AG08396 (cell line): ENCODE results near the gene STRA6.

Source experiments
- DNase-seq: peaks from one replicate; pipeline ENCODE4 v3.0.0; 2012; ENCODE audit warnings: low spot score, mixed read lengths

The STRA6 gene, protein sequence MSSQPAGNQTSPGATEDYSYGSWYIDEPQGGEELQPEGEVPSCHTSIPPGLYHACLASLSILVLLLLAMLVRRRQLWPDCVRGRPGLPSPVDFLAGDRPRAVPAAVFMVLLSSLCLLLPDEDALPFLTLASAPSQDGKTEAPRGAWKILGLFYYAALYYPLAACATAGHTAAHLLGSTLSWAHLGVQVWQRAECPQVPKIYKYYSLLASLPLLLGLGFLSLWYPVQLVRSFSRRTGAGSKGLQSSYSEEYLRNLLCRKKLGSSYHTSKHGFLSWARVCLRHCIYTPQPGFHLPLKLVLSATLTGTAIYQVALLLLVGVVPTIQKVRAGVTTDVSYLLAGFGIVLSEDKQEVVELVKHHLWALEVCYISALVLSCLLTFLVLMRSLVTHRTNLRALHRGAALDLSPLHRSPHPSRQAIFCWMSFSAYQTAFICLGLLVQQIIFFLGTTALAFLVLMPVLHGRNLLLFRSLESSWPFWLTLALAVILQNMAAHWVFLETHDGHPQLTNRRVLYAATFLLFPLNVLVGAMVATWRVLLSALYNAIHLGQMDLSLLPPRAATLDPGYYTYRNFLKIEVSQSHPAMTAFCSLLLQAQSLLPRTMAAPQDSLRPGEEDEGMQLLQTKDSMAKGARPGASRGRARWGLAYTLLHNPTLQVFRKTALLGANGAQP

DNA sequence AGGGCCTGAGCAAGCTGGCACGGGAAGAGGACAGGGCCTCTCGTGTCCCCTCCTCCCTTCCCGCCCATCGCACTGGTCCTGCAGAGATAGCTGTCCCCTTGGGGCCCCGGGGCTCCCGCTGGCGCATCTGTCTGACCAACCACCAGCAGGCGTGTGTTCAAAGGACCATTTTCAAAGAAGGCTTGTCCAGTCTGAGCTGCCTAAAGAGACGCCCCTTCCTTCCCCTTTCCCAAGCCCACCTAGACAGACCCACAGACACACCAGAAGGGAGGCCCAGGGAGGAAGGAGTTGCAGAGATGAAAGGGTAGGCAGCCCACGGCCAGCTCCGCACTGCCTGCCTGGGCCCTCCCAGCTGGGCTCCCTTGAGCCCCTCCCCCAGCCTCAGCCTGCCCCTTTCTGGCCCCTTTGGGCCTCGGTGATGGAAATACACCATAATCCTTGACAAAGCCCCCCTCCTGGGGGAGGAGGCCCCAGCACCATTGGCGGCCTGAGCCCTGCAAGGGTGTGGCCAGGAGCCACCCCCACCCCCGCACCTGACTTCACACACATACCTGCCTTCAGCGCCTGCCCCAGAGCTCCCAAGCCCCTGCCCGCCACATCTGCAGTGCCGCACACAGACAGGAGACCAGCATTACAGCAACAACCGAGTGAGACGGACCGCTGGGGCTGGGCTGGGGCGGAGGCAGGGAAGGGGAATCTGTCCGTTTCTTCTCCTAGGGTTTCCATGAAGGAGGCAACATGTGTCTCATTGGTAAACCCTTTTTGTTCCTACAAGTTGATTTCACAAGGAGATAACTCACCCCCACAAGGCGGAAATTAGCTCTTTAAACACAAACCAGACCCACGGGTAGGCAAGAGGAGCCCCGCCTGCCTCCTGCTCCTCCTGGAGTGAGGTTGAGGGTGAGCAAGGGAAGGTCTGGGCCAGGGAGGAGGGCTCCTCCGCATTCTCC, at the start of gene STRA6:
Gene STRA6, minus strand, starts transcription at position 336 of the 950 bp plus-strand sequence. CDS start 520 bp downstream, outside the sequence.
- DNase-seq: no peak

DNA sequence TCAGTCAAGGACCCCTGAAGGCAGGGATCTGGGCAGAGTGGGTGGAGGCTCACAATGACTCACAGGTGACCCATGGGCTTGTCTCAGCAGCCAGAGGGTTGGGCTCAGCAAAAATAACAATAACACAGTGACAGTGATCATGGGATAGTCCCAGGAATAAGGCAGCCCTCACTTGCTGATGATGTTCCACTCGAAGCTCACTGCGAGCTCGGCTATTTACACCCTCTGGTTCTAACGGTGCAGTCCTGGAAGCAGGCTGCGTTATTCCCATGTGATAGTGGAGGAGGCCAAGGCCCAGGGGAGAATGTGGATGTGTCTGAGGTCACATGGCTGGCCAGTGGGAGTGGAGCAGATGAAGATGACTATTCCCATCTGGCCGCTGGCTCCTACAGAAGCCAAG, 49.7 kb upstream of the STRA6 start:
- DNase-seq: no peak

DNA sequence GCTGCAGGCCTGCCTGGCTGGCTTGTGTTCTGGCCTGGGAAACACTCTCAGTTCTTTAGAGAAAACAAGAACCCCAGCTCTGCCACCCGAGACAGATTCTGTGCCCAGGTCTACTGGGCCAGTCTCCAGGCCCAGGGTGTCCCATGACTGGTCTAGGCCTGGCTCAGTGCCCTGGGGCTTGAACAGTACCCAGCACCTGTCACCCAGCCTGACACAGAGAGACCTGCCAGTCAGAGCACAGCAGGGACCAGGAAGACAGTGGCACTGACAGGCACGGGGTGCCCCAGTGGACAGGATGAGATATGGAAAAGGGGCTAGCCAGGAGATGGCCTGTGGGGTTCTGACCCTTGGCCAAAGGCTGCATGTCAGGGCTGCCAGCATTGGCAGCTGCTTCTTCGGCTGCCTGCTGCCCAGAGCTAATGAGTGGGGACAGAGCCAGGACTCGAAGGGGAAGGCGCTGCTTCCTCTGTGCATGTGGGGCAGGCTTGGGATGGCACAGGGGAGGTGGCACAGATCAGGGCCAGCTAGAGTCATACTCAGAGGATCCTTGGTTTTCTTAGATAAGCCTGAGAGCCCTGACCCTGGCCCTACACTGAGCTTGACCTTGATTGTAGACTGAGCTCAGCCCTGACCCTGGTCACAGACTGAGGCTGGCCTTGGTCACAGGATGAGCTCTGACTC, 48.7 kb upstream of the STRA6 start:
- DNase-seq: no peak

DNA sequence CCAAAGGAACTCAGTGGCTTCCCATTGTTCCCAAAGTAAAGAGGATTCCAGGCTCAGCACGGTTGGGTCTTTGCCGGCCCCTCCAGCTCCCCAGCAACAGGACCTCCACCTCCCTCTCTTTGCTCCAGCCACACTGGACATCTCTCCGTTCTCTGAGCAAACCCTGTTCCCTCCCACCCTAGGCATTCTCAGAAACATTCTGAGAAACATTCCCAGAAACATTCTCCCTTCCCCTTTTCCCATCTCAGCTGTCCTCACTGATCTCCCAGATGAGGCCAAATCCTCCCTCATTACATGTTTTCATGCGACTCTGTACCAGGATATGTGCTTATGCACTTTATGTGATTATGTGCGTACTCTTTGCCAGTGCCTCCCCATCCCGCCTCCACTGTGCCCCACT, 47.7 kb upstream of the STRA6 start:
- no peak for DNase-seq

DNA sequence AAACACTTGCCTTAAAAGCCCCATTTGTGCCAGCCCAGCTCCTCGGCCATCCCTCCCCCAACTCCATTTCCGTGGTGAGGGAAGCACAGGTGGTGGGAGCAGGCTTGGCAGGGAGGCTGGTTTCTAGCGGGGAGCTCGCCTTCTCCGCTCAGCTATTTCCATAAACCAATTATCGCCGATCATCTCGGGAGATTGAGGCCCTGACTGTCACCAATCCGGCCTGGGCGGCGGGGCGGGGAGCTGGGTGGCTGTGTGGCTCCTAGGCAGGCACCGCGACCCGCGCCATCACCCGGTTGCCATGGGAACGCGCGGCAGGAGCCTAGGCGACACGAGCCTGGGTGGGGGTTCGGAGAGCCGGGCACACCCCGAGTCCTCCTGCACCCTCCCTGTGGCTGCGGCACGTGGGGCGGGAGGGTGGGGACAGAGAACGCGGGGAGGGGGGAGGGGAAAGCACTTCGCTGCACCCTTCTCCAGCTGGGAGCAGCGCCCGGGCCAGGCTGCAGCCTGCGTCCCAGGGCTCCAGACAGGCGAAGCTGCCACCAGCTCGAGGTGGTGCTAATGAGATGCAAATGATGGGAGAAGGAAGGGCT, 42.9 kb upstream of the STRA6 start:
- DNase-seq: no peak

DNA sequence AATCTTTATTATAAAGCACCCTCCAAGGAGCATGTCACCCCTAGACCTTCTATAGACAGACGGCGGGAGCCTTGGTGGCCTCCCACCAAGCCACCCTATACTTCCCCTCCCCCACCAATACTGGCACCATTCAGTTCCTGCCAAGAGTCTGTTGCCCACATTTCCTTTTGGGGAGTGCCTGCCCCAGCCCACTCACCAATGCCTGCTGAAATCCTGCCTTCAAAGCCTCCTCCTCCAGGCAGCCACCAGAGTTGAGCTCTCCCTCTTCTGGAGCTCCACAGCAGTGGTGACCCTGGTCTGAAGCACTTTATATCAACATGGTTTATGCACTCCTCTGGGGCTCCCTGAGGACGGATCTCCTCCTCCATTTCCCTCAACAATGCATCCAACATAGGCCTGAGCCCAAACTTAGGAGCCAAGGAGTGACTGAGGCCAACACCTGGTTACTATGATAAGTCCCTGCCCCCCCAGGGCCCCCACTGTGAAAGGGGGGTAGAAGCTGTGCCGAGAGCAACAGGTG, 42.3 kb upstream of the STRA6 start:
- DNase-seq: no peak

DNA sequence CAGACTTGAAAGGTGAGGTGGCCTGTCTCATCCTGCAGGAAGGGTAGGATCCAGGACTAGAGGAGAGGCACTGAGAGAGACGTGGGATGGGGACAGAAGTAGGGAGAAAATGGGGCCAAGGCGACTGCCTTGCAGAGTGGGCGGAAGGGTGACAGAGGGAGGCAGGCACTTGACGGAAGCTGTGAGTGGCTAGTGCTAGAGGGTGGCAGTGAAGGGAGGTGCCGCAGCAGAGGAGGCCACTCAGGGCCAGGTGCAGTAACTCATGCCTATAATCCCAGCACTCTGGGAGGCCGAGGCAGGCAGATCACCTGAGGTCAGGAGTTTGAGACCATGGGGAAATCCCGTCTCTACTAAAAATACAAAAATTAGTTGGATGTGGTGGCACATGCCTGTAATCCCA, 40.8 kb upstream of the STRA6 start:
- no peak for DNase-seq

DNA sequence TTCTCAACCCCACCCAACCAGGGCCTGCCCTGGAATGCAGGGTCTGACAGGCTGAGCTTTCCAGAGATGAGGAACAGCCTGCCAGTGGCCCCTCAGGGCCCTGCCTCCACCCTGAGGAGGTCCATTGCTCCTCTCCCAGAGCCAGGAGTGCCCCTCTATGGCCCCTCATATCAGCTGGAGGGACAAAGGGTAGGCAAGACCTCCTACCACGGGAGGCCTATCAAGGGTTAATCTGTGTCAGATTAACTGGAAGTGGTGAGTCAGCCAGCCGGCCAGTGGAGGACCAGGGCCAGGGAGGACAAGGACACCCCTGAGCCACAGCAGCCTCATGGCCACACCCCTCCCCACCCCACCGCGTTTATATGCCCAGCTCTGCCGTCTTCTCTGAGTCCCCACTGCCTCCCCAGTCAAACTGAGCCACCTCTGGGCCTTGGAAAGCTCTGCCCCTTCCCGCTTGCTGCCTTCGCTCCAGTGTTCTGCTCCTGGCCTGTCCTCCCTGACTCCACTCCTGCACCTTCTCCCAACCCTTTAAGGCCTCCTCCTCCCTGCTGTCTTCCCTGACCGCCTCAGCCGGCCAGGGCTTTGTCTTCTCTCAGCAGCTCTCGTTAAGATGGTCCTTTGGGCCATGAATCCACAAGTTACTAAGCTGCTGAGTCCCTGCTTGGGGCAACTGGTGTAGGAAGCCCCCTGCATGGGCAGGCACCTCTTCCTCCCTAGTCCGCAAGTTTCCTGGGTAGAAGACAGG, 40.0 kb upstream of the STRA6 start:
- peak; percentile 71 for DNase-seq

DNA sequence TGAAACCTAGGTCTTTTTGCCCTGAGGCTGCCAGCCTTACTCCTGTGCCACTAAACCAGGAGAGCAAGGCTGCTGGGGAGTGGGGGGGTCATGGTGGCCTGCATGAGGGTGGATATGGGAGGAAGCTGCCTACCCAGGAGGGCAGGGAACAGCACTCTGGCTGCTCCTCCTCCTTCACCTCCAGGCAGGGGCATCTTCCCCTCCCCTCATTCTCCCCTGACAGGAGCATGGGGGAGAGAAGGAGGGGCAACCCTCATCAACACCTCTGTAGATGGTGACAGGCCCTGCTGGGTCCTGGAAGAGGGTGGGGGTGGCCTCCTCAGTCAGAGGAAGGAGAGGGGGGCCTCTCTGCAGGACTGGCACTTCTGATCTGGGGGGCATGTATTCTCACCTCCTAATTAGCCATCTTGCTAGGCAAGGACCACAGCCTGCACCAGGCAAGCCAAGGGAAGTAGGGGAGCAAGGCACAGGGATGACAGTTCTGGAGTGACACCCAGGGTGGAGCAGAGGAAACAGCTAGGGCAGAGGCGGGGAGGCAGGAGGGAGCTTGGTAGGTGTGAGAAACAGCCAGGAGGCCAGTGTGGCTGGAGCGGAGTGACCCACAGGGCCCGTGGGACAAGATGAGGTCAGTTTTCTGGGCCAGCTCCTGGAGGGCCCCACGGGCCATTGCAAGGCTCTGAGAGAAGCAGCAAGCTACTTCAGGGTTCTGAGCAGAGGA, 38.5 kb upstream of the STRA6 start:
- no peak for DNase-seq

DNA sequence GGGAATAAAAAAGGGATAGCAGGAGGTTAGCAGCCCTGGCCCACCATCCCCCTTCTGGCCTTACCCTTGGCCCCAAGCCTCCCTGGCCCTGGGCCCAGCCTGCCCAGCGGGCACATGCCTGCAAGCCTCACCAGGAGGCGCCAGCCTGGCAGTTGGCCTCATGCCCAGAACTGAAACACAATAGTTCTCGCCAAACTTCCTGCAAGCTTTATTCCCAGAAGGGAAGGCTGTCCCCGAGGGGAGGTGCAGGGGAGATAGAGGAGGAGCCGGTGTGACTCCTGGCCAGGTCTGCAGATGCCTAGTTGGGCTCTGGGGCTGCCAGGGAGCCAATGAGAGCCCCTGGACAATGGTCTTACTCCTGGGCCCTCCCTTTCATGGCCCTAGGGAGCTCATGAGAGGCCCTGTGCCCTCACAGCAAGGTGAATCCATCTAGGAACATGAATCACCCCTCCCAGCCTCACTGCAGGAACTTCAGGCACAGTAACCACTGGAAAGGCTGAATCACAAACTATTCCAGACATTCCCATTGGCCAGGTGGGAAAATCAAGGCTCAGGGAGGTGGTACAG, 37.5 kb upstream of the STRA6 start:
- DNase-seq: peak; percentile 70

DNA sequence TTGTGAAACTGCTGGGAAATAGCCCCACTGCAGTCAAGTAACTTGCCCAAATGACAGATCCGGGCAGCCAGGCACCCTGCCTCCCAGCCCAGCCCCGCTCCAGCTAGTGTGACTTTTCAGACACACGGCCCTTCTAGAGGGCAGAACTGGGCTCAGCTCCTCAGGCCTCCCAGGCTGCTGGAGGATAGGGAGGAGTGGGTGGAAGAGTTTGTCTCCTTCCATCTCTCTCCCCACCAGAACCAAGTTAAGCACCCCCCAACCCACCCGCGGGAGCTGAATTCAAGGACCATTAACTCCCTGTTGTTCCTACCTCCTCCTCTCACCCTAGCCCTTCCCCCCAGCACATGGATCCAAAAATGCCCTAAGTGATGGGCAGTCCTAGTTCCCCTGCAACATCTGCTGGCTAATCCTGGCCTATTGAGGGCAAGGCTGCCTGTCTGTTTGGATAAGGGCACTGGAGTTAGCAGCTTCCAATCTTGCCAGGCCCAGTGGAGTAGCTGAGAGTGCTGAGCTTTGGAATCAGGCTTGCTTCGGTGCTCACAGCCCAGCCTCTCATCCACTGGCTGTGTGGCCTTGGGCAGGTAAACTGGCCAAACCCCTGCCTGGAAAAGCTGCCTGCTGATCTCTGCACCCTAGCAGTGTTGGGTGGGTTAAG, 36.6 kb upstream of the STRA6 start:
- no peak for DNase-seq

DNA sequence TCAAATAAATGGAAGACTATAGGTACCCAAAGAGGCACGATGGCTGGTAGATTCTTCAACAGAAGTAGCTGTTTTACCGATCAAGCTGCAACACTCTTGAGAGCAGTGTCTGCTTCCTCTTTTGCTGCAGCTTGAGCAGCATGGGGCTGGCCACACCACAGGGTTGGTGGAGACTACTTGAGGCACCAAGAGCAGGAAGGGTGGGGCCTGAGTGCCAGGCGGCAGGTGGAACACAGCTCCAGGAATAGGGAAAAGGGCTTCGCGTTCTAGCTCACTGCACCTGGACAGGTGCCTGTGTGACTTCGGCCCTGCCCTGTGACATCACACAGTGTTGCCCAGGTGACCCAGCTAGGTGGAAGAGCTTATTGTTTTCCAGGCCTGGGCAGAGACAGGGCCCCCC, 33.4 kb upstream of the STRA6 start, which contains the start of gene CCDC33:
Gene CCDC33, plus strand, starts transcription at position 365 of the 400 bp plus-strand sequence. CDS start 394 bp downstream, outside the sequence.
- DNase-seq: no peak

DNA sequence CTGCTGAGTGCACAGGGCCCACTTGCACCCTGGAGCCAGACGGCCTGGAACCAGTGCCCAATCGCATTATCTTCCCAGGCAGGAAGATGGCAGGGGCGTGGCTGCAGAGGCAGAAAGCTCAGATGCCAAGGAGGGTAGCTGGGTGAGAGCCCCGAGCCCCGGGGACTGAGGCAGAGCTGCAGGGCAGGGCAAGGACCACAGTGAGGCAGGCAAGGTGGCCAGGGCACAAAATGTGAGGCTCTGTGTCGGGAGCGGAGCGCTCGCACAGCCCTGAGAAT, 31.9 kb upstream of the STRA6 start:
- no peak for DNase-seq

DNA sequence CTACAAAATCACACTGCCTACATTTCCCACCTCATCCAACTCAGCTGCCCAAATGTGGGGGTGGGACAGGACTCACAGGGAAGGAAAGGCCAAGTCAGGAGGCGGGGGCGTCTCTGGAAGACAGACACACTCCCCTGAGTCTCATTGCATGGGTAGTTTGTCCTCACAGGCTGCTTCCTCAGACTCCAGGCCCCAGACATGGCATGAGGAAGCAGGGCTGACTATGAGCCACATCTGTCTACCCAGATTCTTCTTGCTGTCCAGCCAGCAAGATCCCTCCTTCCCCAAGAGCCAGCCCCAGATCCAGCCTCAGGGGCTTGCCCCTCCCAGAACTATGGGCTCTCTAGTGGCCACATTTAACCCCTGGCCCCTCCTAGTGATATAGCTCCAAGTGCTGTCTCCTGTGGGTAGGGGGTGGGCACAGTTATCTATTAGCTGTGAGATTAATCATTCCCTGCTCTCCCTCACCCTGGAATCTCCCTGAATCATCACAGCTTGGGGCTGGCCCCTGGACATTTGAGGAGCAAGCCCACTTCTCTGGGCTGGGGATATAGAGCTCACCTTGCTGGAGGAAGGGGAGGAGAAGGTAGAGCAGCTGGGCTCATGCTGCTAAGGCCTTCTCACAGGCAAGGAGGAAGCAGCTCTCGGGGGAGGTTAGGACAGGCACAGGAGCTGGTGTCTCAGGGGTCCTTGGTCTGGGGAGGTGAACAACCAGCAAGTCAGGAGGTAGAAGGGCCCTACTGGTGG, 31.4 kb upstream of the STRA6 start:
- no peak for DNase-seq

DNA sequence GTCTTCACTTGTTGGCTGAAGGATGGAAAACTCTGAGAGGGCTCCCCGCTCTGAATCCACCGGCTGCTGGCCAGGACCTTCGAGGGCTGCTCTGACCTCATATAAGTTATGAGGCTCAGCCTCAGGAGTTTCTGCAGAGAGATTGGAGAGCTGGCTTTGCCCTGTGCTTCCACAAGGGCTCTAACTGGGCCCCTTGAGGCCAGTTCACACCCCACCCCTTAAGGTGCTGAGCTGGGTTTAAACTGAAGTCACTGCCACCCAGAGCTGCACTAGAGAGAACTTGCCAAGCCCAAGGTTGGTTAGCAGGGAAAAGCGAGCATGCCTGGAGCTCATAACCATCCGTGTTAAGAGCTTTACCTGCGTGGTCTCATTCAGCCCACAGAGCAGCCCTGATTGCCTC, 30.8 kb upstream of the STRA6 start:
- DNase-seq: no peak

DNA sequence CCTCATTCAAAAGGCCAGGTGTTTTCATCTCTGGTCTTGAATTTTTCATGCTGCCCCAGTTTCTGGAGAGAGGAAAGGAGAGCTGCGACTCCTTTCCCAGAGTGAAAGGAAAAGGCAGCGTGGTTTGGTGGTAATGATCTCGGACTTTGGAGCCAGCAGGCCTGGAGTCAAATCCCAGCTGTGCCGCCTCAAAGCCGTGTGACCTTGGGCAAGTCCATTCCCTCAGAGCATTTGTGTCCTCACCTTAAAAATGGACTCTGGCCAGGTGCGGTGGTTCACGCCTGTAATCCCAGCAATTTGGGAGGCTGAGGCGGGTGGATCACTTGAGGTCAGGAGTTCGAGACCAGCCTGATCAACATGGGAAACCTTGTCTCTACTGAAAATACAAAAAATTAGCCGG, 28.9 kb upstream of the STRA6 start:
- no peak for DNase-seq

DNA sequence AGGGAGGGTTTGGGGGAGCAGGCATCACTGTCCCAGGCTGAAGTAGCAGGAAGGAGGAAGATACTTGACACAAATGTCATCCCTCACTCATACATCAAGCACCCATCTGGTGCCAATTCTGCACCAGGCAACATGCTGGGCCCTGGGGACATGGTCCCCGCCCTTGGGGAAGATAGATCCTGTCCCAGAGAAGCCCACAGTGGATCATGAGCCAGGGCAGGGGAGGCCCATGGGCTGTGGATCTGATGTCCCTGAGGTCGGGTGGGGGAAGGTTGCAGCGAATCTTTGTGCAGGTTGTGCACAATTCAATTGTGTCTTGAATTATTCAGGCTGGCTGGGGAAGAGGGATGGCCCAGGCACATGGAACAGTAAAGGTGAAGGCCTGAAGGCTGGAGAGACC, 27.1 kb upstream of the STRA6 start:
- DNase-seq: no peak

DNA sequence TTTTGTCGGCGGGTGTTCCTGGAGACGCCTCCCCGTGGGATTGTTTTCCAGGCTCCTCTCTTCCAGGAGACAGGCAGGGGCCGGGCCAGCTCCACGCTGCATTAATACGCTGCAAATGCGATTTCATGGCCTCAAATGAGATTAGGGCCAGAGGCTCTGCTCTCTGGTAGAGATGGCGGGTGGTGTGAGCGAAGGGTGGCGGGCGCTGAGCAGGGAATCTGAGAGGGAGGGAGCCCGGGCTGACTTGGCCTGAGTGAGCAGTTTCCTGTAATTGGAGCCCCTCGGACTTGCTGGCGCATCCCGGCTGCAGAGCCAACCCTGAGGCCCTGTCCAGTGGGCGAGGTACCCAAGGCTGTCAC, 26.1 kb upstream of the STRA6 start:
- DNase-seq: no peak
